ENCODE results near the gene SYT7.

GRCh38 chr11:61581030-61581928 lies at the start of gene SYT7:
- TF ChIP-seq CTCF (IDR thresholded peaks at IDR 0.05), result peak in 3 of 4 experiments; percentile 8 to 75 (median 47)
- peak in 1 of 2 donors; percentile 90 for TF ChIP-seq POLR2A (IDR thresholded peaks at IDR 0.05)
